ENCODE data around the gene SMIM1. TPM values are rescaled to one million over a fixed set of nuclear protein-coding genes. Genes with fewer than 3 reads are reported as not detected.

The SMIM1 gene
- total and polyA plus RNA-seq, 4 donors: 8.0 to 15.9 (median 10.9) TPM

GRCh38 chr1:3734602-3735001, 37.9 kb upstream of the SMIM1 start:
- Histone ChIP-seq H3K27ac (ENCODE audit: low read depth in 1 of 2, low read length in 1 of 2) (no peak overlapping the region), H3K4me3 (no peak overlapping the region), H3K9me3 (ENCODE audit: control insufficient read depth in 4 of 4, insufficient read depth in 3 of 4, low read length in 3 of 4) (peaks cover 0 to under 1% (median 0%) of the 10 kb centered on the region in 4 donors), H3K36me3 (ENCODE audit: control insufficient read depth in 4 of 4, insufficient read depth in 4 of 4, low read length in 4 of 4) (peaks cover 4 to 29% (median 9%) of the 10 kb centered on the region in 4 donors), H3K9ac (ENCODE audit: insufficient read depth in 1 of 2, low read length in 2 of 2) (no peak overlapping the region), H3K4me1 (ENCODE audit: control insufficient read depth in 5 of 5, insufficient read depth in 5 of 5, low read length in 5 of 5) (peaks cover 0 to 6% (median 0%) of the 10 kb centered on the region in 5 donors), H3K27me3 (ENCODE audit: control insufficient read depth in 3 of 3, insufficient read depth in 3 of 3, low read length in 2 of 3) (peaks cover 0 to 5% (median 0%) of the 10 kb centered on the region in 3 donors)
- DNase-seq (no peak), ATAC-seq (ENCODE audit: insufficient read depth, low FRiP score) (no peak)
- no peak for TF ChIP-seq CTCF (IDR thresholded peaks at IDR 0.05; ENCODE audit: control extremely low read depth, extremely low read depth)
- WGBS, 2 donors: 94 to 98% methylated on average over 16 of the region's 16 CpGs

- 88 to 90% methylated on average over 12 of the region's 12 CpGs for WGBS, 2 donors
- Histone ChIP-seq H3K36me3 (ENCODE audit: control insufficient read depth in 4 of 4, insufficient read depth in 4 of 4, low read length in 4 of 4) (peaks cover 4 to 32% (median 12%) of the 10 kb centered on the region in 4 donors), H3K9ac (ENCODE audit: insufficient read depth in 1 of 2, low read length in 2 of 2) (no peak overlapping the region), H3K9me3 (ENCODE audit: control insufficient read depth in 4 of 4, insufficient read depth in 3 of 4, low read length in 3 of 4) (no peaks in the 10 kb centered on the region), H3K27ac (ENCODE audit: low read depth in 1 of 2, low read length in 1 of 2) (no peak overlapping the region), H3K4me3 (no peak overlapping the region), H3K4me1 (ENCODE audit: control insufficient read depth in 5 of 5, insufficient read depth in 5 of 5, low read length in 5 of 5) (peaks cover 0 to 6% (median 0%) of the 10 kb centered on the region in 5 donors), H3K27me3 (ENCODE audit: control insufficient read depth in 3 of 3, insufficient read depth in 3 of 3, low read length in 2 of 3) (no peaks in the 10 kb centered on the region)
- no peak for TF ChIP-seq CTCF (IDR thresholded peaks at IDR 0.05; ENCODE audit: control extremely low read depth, extremely low read depth)
- DNase-seq: no peak
- no peak for ATAC-seq (ENCODE audit: insufficient read depth, low FRiP score)
Observed at GRCh38 chr1:3735027-3735681, 37.4 kb upstream of the SMIM1 start.

- Histone ChIP-seq H3K9ac (ENCODE audit: insufficient read depth in 1 of 2, low read length in 2 of 2) (no peak overlapping the region), H3K27ac (ENCODE audit: low read depth in 1 of 2, low read length in 1 of 2) (no peak overlapping the region), H3K4me3 (no peak overlapping the region), H3K36me3 (ENCODE audit: control insufficient read depth in 4 of 4, insufficient read depth in 4 of 4, low read length in 4 of 4) (peaks cover 4 to 33% (median 15%) of the 10 kb centered on the region in 4 donors), H3K9me3 (ENCODE audit: control insufficient read depth in 4 of 4, insufficient read depth in 3 of 4, low read length in 3 of 4) (no peaks in the 10 kb centered on the region), H3K27me3 (ENCODE audit: control insufficient read depth in 3 of 3, insufficient read depth in 3 of 3, low read length in 2 of 3) (no peaks in the 10 kb centered on the region), H3K4me1 (ENCODE audit: control insufficient read depth in 5 of 5, insufficient read depth in 5 of 5, low read length in 5 of 5) (peaks cover 0 to 6% (median 0%) of the 10 kb centered on the region in 5 donors)
- TF ChIP-seq CTCF (IDR thresholded peaks at IDR 0.05; ENCODE audit: control extremely low read depth, extremely low read depth): no peak
- ATAC-seq (ENCODE audit: insufficient read depth, low FRiP score) (no peak), DNase-seq (no peak)
- WGBS, 2 donors: 88 to 91% methylated on average over 13 of the region's 13 CpGs
Observed at GRCh38 chr1:3735688-3736087, 36.9 kb upstream of the SMIM1 start.
